OCI-LY3 (cell line): ENCODE results near the gene ABLIM2.

Experiments used
- H2AFZ ChIP-seq: fragments of 200-600, 300-600 bp; shearing (Covaris generic); 2 replicates; pipeline ENCODE4 v1.6.0; 2014; ENCODE audit warnings: antibody characterized with exemption, low read depth, low read length
- H3K27ac ChIP-seq: fragments of 200-600, 300-600 bp; sonication (generic); 2 replicates; pipeline ENCODE4 v1.5.1; 2014; ENCODE audit warnings: mild to moderate bottlenecking, low read length, moderate library complexity, mixed read lengths
- H3K27me3 ChIP-seq: fragments of 200-600, 300-600 bp; sonication (generic); 2 replicates; pipeline ENCODE4 v1.6.1; 2014; ENCODE audit warnings: low read depth, low read length, mixed read lengths
- H3K36me3 ChIP-seq: fragments of 200-600, 300-600 bp; sonication (generic); replicated peaks from 2 replicates; pipeline ENCODE3; 2014; ENCODE audit warnings: low read depth, low read length, mixed read lengths
- H3K4me1 ChIP-seq: fragments of 300-600, 200-600 bp; sonication (generic); 2 replicates; pipeline ENCODE4 v1.6.1; 2014; ENCODE audit warnings: low read length, mixed read lengths
- H3K4me2 ChIP-seq: fragments of 200-600, 300-600 bp; sonication (generic); 2 replicates; pipeline ENCODE4 v1.6.1; 2014; ENCODE audit warnings: low read length, mixed read lengths
- H3K4me3 ChIP-seq: fragments of 300-600, 200-600 bp; sonication (generic); 2 replicates; pipeline ENCODE4 v1.5.1; 2014; ENCODE audit warnings: antibody characterized with exemption, mild to moderate bottlenecking, low read length, moderate library complexity
- H3K79me2 ChIP-seq: fragments of 300-600, 200-600 bp; shearing (Covaris generic); 2 replicates; pipeline ENCODE4 v1.6.1; 2014; ENCODE audit warnings: mild to moderate bottlenecking, low read length, mixed read lengths
- H3K9ac ChIP-seq: fragments of 300-600, 200-600 bp; shearing (Covaris generic); 2 replicates; pipeline ENCODE4 v1.6.0; 2014; ENCODE audit warnings: mild to moderate bottlenecking, low read length, moderate library complexity
- H3K9me3 ChIP-seq: fragments of 200-600, 300-600 bp; shearing (Covaris generic); 2 replicates; pipeline ENCODE4 v1.6.1; 2014; ENCODE audit warnings: low read length, mixed read lengths; ENCODE audit not compliant: insufficient read depth
- H4K20me1 ChIP-seq: fragments of 200-600, 300-600 bp; sonication (generic); 2 replicates; pipeline ENCODE4 v1.6.1; 2016; ENCODE audit warnings: low read length, mixed read lengths; ENCODE audit not compliant: insufficient read depth
- EZH2phosphoT487 ChIP-seq: fragments of 200-600 bp; shearing (Covaris generic); IDR thresholded peaks from 2 replicates; pipeline ENCODE4 v1.6.1; 2018; ENCODE audit warnings: antibody characterized with exemption, mixed run types, low read depth
- TF ChIP-seq, protein P1 (sequence below): fragments of 200-600, 300-600 bp; sonication (generic); IDR thresholded peaks from 2 replicates; pipeline ENCODE4 v1.5.1; 2014; ENCODE audit warnings: antibody characterized with exemption, low read length, low read depth

Gene ABLIM2

DNA sequence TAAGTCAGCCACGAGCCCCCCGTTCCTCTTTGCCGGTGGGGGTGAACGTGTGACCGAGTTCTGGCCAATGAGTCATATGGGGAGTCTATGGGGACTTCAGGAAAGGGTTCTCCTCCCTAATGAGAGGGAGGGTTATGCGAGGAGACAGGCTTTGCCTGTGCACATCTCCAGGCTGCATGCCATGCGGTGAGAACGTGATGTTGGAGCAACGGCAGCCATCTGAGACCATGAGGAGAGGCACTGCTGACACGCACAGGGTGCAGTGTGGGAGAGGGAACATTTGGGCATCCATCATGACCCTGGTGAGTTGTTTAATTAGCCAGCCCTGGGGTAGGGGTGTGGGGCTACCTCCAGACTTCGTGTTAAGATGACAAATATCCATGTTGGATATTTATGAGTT is 55.8 kb downstream of the ABLIM2 start:
- Histone ChIP-seq H3K9ac (no peak overlapping the region), H3K9me3 (no peaks in the 10 kb centered on the region), H3K27ac (no peak overlapping the region), H3K4me3 (no peak overlapping the region), H3K4me2 (no peak overlapping the region), H3K27me3 (no peaks in the 10 kb centered on the region), H3K36me3 (no peaks in the 10 kb centered on the region), H3K4me1 (no peaks in the 10 kb centered on the region), H2AFZ (no peak overlapping the region), H4K20me1 (no peaks in the 10 kb centered on the region), H3K79me2 (no peaks in the 10 kb centered on the region)
- TF ChIP-seq, protein P1, sequence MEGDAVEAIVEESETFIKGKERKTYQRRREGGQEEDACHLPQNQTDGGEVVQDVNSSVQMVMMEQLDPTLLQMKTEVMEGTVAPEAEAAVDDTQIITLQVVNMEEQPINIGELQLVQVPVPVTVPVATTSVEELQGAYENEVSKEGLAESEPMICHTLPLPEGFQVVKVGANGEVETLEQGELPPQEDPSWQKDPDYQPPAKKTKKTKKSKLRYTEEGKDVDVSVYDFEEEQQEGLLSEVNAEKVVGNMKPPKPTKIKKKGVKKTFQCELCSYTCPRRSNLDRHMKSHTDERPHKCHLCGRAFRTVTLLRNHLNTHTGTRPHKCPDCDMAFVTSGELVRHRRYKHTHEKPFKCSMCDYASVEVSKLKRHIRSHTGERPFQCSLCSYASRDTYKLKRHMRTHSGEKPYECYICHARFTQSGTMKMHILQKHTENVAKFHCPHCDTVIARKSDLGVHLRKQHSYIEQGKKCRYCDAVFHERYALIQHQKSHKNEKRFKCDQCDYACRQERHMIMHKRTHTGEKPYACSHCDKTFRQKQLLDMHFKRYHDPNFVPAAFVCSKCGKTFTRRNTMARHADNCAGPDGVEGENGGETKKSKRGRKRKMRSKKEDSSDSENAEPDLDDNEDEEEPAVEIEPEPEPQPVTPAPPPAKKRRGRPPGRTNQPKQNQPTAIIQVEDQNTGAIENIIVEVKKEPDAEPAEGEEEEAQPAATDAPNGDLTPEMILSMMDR: no peak
- no peak for TF ChIP-seq EZH2phosphoT487

DNA sequence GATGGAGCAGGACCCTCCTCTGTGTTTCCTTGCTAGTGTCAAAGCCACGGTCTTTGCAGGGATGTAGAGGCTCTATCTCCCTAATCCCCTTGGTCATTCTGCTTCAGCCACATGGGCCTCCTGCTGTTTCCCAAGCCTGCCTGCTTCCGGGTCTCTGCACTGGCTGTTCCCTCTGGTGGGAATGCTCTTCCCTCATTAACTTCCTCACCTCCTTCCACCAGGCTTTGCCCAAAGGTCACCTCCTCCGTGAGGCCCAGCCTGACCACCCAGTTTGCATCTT is 56.6 kb downstream of the ABLIM2 start:
- H3K4me3 ChIP-seq: no peak overlapping the region
- H3K27me3 ChIP-seq: no peaks in the 10 kb centered on the region
- H3K36me3 ChIP-seq: no peaks in the 10 kb centered on the region
- H3K9ac ChIP-seq: no peak overlapping the region
- no peak overlapping the region for H3K4me2 ChIP-seq
- H3K4me1 ChIP-seq: no peaks in the 10 kb centered on the region
- H2AFZ ChIP-seq: no peak overlapping the region
- H3K9me3 ChIP-seq: no peaks in the 10 kb centered on the region
- no peaks in the 10 kb centered on the region for H4K20me1 ChIP-seq
- no peaks in the 10 kb centered on the region for H3K79me2 ChIP-seq
- TF ChIP-seq, protein P1: no peak
- TF ChIP-seq EZH2phosphoT487: no peak
- H3K27ac ChIP-seq: no peak overlapping the region

DNA sequence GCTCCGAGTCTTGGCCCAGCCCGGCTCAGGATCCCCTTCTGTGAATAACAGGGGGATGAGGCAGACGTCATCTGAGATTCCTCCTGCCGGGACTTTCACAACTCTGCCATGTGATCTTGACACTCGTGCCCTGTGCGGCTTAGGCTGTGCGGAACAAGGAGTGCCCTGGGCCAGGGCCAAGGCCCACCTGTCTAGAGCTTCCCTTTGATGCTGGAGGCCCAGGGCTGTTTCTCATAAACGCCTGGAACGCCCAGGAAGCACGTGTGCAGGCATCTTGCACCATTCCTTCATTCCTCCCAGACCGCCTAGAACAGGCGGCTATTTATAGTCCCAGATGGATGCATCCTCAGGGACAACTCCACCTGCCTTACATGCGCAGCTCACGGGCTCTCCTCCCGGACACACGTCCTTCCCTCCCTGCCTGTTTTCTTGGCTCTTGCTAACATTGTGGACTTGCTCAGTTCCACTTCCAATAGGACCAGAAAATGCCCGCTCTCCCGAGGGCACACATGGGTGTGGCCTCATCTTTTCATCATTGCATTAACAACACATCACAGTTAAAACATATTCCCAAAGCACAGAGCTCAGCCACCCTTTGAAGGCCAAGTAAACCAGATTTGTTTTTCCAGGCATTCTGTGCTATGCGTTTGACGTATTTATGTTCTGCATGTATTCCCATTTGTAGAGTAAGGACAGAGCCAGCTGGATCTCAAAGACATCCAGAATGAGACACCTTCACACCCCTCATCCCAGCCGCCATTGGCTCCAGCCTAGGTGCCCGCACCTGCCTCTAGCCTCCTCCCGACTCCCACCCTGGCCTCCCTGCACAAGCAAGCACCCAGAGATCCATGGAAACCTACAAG is 57.2 kb downstream of the ABLIM2 start:
- no peak overlapping the region for H2AFZ ChIP-seq
- no peaks in the 10 kb centered on the region for H3K27me3 ChIP-seq
- H3K36me3 ChIP-seq: no peaks in the 10 kb centered on the region
- H3K9me3 ChIP-seq: no peaks in the 10 kb centered on the region
- no peaks in the 10 kb centered on the region for H3K4me1 ChIP-seq
- H3K79me2 ChIP-seq: no peaks in the 10 kb centered on the region
- H3K4me3 ChIP-seq: no peak overlapping the region
- no peaks in the 10 kb centered on the region for H4K20me1 ChIP-seq
- H3K27ac ChIP-seq: no peak overlapping the region
- TF ChIP-seq, protein P1: no peak
- no peak overlapping the region for H3K4me2 ChIP-seq
- no peak overlapping the region for H3K9ac ChIP-seq

DNA sequence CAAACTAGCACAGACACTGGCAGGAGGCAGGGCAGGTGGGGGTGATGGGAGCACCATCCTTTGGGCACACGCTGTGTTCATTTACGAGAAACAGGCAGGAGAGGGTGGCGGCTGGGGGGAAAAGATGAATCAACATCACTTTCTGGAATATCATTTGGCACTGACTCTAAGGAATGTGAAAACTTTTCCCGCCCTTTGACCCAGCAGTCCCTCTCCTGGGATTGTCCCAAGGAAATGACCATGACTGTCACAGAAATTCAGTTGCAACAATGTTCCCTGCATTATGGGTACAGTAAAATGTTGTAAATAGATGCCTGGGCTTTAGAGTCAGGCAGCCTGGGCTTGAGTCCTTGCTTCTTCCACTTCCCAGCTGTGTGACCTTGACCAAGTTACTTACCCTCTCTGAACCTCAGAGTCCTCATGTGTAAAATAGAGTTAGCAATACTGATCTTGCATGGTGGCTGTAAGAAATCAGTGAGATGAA is 58.6 kb downstream of the ABLIM2 start:
- TF ChIP-seq, protein P1: no peak
- no peak for TF ChIP-seq EZH2phosphoT487
- H3K79me2 ChIP-seq: no peaks in the 10 kb centered on the region
- no peak overlapping the region for H2AFZ ChIP-seq
- H3K9me3 ChIP-seq: no peaks in the 10 kb centered on the region
- H4K20me1 ChIP-seq: no peaks in the 10 kb centered on the region
- no peak overlapping the region for H3K9ac ChIP-seq
- H3K27ac ChIP-seq: no peak overlapping the region
- no peaks in the 10 kb centered on the region for H3K27me3 ChIP-seq
- no peak overlapping the region for H3K4me2 ChIP-seq
- H3K4me1 ChIP-seq: no peaks in the 10 kb centered on the region
- H3K36me3 ChIP-seq: no peaks in the 10 kb centered on the region
- H3K4me3 ChIP-seq: no peak overlapping the region
